Right lung (tissue), 5 donors: ENCODE data around the gene ANXA2. TPM values are rescaled to one million over a fixed set of nuclear protein-coding genes. Genes with fewer than 3 reads are reported as not detected.
A peak's percentile ranks its signal among the peaks of the same experiment; 100 is the strongest.
"Not testable (repeated sequence)": the region's sequence is repeated elsewhere in the genome, so short reads cannot be mapped to it uniquely, and the experiment has no call there.

Experiments
- DNase-seq, 2 donors: peaks; one replicate each; pipeline ENCODE4 v3.0.0-alpha.2; 2013
- polyA plus RNA-seq, 5 donors: library from polyadenylated mRNA; unstranded; fragments of 120-200 nt; gene quantifications; one replicate each; pipeline versions ENCODE4 v1.2.1 to v1.2.3, GENCODE V29; 2013; ENCODE audit warnings: inconsistent platforms in 1 of 5, low replicate concordance in 1 of 5; ENCODE audit not compliant: insufficient read length in 5 of 5, insufficient read depth in 1 of 5

ANXA2 gene
- polyA plus RNA-seq, 5 donors, result 612 to 791 (median 713) TPM

GRCh38 chr15:60413231-60413824 lies 15.5 kb upstream of the ANXA2 start:
- no peak for DNase-seq

GRCh38 chr15:60412807-60413206 lies 15.0 kb upstream of the ANXA2 start:
- not testable (repeated sequence) for DNase-seq

- no peak for DNase-seq
Measured at GRCh38 chr15:60411774-60412425, 14.1 kb upstream of the ANXA2 start.

GRCh38 chr15:60410350-60410749 lies 12.6 kb upstream of the ANXA2 start:
- DNase-seq, result not testable (repeated sequence)

GRCh38 chr15:60408463-60408981 lies 10.7 kb upstream of the ANXA2 start:
- no peak for DNase-seq

- DNase-seq, result no peak
Measured at GRCh38 chr15:60407415-60407805, 9.6 kb upstream of the ANXA2 start.

GRCh38 chr15:60406513-60407414 lies 9.0 kb upstream of the ANXA2 start:
- no peak for DNase-seq

GRCh38 chr15:60405399-60405798 lies 7.6 kb upstream of the ANXA2 start:
- DNase-seq, result no peak

GRCh38 chr15:60404351-60404750 lies 6.6 kb upstream of the ANXA2 start:
- DNase-seq, result not testable (repeated sequence)

GRCh38 chr15:60400944-60401343 lies 3.2 kb upstream of the ANXA2 start:
- DNase-seq, result no peak

- no peak for DNase-seq
Measured at GRCh38 chr15:60399931-60400330, 2.1 kb upstream of the ANXA2 start.

GRCh38 chr15:60399246-60399915 lies 1.6 kb upstream of the ANXA2 start:
- DNase-seq, result no peak

GRCh38 chr15:60396958-60397771 lies 621 bp downstream of the ANXA2 start:
- peak in 1 of 2 donors; percentile 57 for DNase-seq

GRCh38 chr15:60396560-60396957 lies 1.2 kb downstream of the ANXA2 start:
- no peak for DNase-seq

GRCh38 chr15:60396100-60396499 lies 1.7 kb downstream of the ANXA2 start:
- DNase-seq, result no peak

- no peak for DNase-seq
Measured at GRCh38 chr15:60395276-60396011, 2.3 kb downstream of the ANXA2 start.

GRCh38 chr15:60394689-60395097 lies 3.1 kb downstream of the ANXA2 start:
- DNase-seq, result no peak

GRCh38 chr15:60392986-60393790 lies 4.6 kb downstream of the ANXA2 start:
- peak; percentile 85 to 89 for DNase-seq

- peak in 1 of 2 donors; percentile 57 for DNase-seq
Measured at GRCh38 chr15:60392601-60392985, 5.2 kb downstream of the ANXA2 start.
